GM13976 (cell line): ENCODE results near the gene INHA.

Experiments
- DNase-seq: peaks from one replicate; pipeline ENCODE4 v3.0.0; 2012; ENCODE audit warnings: low spot score
- in situ Hi-C: fragments of 300-500 bp; cut with MboI; formaldehyde crosslinking; loops from one replicate; pipeline ENCODE4 v1.12.0; 2022; ENCODE audit warnings: low sequenced_read_pairs, mixed read lengths, inconsistent platforms; ENCODE audit not compliant: unreplicated experiment
- TF ChIP-seq, protein P1 (sequence below): IDR thresholded peaks from 2 replicates; pipeline ENCODE4 v1.5.1; 2012; ENCODE audit warnings: borderline replicate concordance, mild to moderate bottlenecking; ENCODE audit not compliant: insufficient read depth; ENCODE audit errors: extremely low read depth, missing control alignments, control extremely low read depth

Gene INHA

DNA sequence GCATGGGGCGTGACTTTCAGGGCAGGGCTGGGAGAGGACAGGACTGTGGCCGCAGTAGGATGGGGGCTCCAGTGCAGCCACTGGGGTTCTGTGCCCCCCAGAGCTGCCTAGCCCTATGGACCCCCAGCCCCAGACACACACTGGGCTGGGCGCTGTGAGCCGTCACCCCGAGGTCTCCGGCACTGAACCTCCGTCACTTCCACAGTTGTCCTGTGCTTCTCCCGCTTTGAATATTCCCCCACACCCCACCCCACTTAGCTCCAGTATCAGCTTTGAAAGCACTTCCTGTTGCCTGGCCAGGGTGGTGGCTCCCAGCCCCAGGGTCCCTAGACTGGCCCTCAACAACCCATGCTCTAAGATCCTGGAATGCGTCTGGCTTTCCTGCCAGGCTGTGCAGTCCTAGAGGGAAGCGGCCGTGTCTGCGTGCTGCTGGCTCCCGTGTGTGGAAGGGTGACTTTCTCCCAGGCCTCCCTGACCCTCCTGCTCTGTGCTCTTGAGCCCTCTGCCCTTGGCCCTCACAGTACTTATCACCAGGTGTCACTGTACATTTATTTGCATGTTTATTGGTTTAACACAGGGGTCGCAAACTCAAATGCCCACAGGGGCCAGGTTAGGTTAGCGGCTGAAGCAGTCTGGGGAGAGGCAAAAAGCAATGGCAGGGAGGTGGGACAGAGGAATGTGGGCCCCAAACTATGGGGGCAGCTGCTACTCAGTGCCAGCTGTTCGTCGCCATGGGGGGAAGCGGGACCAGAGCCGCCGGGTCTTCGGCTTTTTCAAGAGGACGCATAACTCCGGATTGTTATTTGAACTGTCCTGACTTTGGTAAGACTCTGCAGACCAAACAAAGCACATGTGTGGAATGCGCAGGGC lies 10.7 kb upstream of the INHA start:
- in situ Hi-C loops: no loop called here

DNA sequence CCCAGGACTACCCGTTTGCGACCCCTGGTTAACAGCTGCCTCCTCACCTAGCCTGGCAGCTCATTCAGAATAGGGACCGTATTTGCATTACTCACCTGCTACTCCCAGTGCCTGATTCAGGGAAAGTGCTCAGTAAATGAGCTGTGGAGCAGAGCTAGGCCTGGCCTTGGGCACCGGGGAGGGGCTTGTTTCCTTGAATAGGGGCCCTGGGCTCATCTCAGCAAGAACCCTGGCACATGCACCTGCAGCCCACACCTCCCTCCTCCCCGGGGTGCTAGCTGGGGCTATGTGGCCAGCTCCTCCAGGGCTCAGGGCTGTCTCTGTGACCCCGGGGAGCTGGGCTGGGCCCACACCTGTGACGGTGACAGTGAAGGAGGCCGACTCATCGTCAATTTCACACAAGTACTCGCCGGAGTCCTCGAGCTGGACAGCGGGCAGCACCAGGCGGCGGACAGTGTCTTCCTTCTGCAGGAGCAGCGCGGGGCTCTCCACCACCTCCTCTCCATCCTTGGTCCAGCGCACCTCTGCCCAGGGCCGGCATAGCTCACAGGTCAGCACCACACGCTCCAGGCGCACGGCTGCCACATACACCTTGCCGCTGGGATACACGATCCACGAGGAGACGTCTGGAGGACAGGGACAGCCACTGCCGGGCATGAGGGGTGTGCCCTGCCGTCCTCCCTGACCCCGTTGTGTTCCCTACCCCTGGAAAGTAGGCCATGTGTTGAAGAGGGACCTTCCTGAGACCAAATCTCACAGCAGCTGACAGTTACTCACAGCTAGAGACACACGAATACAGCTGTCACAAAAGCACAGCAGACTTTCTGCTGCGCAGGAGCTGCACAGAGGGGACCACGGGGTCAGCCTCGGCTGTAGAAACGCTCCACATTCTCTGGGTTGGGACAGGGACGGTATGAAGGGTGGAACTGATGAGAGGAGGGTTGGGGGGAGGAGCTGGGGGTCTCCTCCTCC lies 9.8 kb upstream of the INHA start:
- TF ChIP-seq, protein P1, sequence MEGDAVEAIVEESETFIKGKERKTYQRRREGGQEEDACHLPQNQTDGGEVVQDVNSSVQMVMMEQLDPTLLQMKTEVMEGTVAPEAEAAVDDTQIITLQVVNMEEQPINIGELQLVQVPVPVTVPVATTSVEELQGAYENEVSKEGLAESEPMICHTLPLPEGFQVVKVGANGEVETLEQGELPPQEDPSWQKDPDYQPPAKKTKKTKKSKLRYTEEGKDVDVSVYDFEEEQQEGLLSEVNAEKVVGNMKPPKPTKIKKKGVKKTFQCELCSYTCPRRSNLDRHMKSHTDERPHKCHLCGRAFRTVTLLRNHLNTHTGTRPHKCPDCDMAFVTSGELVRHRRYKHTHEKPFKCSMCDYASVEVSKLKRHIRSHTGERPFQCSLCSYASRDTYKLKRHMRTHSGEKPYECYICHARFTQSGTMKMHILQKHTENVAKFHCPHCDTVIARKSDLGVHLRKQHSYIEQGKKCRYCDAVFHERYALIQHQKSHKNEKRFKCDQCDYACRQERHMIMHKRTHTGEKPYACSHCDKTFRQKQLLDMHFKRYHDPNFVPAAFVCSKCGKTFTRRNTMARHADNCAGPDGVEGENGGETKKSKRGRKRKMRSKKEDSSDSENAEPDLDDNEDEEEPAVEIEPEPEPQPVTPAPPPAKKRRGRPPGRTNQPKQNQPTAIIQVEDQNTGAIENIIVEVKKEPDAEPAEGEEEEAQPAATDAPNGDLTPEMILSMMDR: no peak
- in situ Hi-C loops: no loop called here
- DNase-seq: no peak

More for the DNA sequence above, 10.7 kb upstream of the INHA start:
- no peak for DNase-seq
- TF ChIP-seq, protein P1: no peak

DNA sequence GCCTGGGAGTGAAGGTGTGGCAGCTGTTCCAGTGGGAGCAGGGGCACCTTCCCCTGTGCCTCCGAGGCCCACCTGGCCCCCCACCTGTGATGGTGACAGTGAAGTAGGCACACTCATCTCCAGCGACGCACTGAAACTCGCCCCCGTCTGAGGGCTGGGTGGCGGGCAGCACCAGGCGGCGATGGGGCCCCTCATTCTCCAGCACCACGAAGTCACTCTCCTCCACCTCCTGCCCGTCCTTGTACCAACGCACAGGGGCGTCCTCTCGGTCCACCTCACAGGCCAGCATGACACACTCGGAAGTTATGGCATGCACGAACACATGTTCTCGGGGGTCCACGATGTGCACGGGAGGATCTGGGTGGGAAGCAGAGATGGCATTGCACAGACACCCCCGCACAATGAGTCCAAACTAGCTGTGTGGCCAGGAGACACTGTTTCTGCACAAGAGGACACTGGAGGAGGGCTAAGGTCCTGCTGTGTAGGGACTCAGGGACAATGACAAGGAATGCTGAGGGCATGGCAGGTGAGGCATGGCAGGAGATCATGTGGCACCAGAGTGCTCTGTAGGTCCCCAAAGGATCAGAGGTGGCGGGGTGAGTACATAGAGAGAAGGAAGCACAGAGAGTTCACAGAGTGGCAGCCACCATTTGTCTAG lies 8.7 kb upstream of the INHA start:
- no peak for DNase-seq
- in situ Hi-C loops: no loop called here
- TF ChIP-seq, protein P1: no peak

DNA sequence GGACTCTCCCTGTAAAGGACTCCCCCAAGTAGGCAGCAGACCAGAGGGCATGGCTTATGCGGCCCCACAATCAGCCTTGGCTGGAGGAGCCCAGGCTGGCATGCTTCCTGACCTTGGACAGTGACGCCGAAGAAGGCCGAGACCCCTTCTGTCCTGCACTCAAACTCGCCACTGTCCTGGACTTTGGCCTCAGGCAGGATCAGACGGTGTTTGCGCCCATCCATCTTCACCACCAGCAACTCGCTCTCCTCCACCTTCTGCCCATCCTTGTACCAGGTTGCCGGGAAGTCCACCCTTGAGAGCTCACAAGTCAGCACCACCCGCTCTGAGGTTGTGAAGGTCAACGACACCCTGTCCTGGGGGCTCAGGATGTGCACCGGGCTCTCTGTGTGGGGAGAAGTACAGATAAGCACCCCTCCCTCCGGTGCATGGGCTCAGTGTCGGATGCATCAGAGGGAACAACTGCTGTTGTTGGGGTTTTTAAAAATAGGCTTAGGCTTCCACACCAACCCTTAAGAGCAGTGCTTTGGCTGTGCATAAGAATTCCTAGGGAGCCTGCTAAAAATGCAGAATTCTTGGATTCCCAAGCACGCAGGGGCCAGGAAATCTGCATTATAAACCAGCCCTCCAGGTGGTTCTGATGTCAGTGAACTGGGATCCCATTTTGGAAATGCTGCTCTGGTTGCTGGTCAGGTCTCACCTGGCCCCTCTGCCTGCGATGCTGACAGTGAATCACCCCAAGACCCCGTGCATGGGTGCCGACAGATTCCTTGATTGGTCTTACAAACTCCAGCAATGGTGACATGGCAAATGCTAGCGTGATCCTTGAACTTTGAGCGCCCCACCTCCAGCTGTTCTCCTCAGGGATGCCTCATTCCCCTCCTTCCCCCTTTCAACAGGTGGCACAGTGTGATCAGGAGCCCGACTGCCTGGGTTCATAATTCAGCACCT lies 6.7 kb upstream of the INHA start:
- no peak for DNase-seq
- TF ChIP-seq, protein P1: no peak
- in situ Hi-C loops: no loop called here

DNA sequence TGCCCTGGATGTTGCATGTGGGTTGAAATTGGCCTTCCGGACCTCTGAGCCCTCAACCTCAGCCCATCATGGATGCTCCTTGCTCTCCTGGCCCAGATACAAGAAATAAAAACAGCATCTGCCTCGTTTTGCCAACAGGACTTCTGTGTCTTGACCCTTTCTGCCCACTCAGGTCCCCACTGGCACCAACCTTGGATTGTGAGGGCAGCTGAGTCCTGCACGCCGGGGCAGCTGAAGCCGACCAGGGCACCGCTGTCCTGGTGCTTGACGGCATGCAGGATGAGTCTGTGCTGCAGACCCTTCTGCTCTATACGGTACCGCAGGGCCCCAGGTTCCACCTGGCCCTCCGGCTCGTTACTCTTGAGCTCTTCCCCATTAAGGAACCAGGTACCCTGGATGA lies 5.5 kb upstream of the INHA start:
- TF ChIP-seq, protein P1: no peak

More for the DNA sequence above, 5.5 kb upstream of the INHA start:
- in situ Hi-C loops: no loop called here
- no peak for DNase-seq
